HG03342 (cell line): ENCODE results near the gene TIPRL.
"Not testable (repeated sequence)": the region's sequence is repeated elsewhere in the genome, so short reads cannot be mapped to it uniquely, and the experiment has no call there.

Experiments used
- ATAC-seq: cut with Tn5 transposase; IDR thresholded peaks from one replicate; pipeline ENCODE4 v1.9.1; 2021; ENCODE audit warnings: mild to moderate bottlenecking, moderate library complexity; ENCODE audit not compliant: unreplicated experiment

The TIPRL gene

GRCh38 chr1:168157638-168158037, 21.1 kb upstream of the TIPRL start:
- no peak for ATAC-seq

- ATAC-seq: no peak
These were observed 19.5 kb upstream of the TIPRL start for GRCh38 chr1:168159251-168159650.

- no peak for ATAC-seq
These were observed 18.8 kb upstream of the TIPRL start for GRCh38 chr1:168159979-168160378.

GRCh38 chr1:168161459-168161858, 17.3 kb upstream of the TIPRL start:
- ATAC-seq: no peak

- ATAC-seq: no peak
These were observed 15.1 kb upstream of the TIPRL start for GRCh38 chr1:168163670-168164069.

GRCh38 chr1:168164771-168165170, 14.0 kb upstream of the TIPRL start:
- no peak for ATAC-seq

- ATAC-seq: no peak
These were observed 11.0 kb upstream of the TIPRL start for GRCh38 chr1:168167806-168168205.

GRCh38 chr1:168170564-168171508, 7.9 kb upstream of the TIPRL start:
- no peak for ATAC-seq

GRCh38 chr1:168172250-168172915, 6.4 kb upstream of the TIPRL start:
- ATAC-seq: no peak

GRCh38 chr1:168178227-168178637, 530 bp upstream of the TIPRL start:
- ATAC-seq: peak; percentile 1

GRCh38 chr1:168179438-168180147, 831 bp downstream of the TIPRL start:
- ATAC-seq: no peak

GRCh38 chr1:168180148-168180524, 1.4 kb downstream of the TIPRL start:
- ATAC-seq: no peak

GRCh38 chr1:168181063-168181720, 2.4 kb downstream of the TIPRL start:
- ATAC-seq: not testable (repeated sequence)

GRCh38 chr1:168187177-168187576, 8.4 kb downstream of the TIPRL start:
- ATAC-seq: no peak

GRCh38 chr1:168190403-168190802, 11.6 kb downstream of the TIPRL start:
- ATAC-seq: no peak

- no peak for ATAC-seq
These were observed 16.7 kb downstream of the TIPRL start for GRCh38 chr1:168195199-168196135.

GRCh38 chr1:168199056-168199455, 20.3 kb downstream of the TIPRL start:
- no peak for ATAC-seq

GRCh38 chr1:168202941-168203654, 24.3 kb downstream of the TIPRL start:
- no peak for ATAC-seq

GRCh38 chr1:168206111-168206510, 27.3 kb downstream of the TIPRL start:
- no peak for ATAC-seq
